Anterior cingulate cortex (tissue), 58 donors: ENCODE results near the gene EHMT1.
"Not testable (repeated sequence)": the region's sequence is repeated elsewhere in the genome, so short reads cannot be mapped to it uniquely, and the experiment has no call there.

ENCODE experiments used
- DNase-seq, 58 donors: peaks; one replicate each; lab custom pipeline; 2025; lab: John Stamatoyannopoulos, UW

EHMT1 gene

GRCh38 chr9:137613738-137614523 is 4.9 kb upstream of the EHMT1 start:
- no peak for DNase-seq

DNA sequence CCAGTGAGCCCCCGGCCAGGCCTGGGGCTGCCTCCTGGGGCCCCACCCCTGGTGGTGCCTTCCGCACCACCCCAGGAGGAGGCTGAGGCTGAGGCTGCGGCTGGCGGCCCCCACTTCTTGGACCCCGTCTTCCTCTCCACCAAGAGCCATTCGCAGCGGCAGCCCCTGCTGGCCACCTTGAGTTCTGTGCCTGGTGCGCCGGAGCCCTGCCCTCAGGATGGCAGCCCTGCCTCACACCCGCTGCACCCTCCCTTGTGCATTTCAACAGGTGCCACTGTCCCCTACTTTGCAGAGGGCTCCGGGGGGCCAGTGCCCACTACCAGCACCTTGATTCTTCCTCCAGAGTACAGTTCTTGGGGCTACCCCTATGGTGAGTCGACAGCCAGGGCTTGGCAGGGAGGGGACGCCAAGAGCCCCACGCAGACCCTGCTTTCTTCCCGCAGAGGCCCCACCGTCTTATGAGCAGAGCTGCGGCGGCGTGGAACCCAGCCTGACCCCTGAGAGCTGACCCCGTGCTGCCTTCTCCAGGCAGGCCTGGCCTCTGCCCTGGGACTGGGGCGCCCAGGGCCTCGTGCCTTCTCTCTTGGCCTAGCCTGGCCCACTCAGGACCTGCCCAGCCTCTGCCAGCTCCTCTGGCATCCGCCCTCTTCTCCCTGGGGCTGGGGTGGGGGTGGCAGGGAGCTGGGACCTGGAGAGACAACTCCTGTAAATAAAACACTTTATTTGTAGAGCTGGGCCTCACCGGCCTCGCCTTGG is 4.0 kb upstream of the EHMT1 start:
- DNase-seq = no peak

GRCh38 chr9:137615387-137615871 is 3.4 kb upstream of the EHMT1 start:
- DNase-seq = no peak

DNA sequence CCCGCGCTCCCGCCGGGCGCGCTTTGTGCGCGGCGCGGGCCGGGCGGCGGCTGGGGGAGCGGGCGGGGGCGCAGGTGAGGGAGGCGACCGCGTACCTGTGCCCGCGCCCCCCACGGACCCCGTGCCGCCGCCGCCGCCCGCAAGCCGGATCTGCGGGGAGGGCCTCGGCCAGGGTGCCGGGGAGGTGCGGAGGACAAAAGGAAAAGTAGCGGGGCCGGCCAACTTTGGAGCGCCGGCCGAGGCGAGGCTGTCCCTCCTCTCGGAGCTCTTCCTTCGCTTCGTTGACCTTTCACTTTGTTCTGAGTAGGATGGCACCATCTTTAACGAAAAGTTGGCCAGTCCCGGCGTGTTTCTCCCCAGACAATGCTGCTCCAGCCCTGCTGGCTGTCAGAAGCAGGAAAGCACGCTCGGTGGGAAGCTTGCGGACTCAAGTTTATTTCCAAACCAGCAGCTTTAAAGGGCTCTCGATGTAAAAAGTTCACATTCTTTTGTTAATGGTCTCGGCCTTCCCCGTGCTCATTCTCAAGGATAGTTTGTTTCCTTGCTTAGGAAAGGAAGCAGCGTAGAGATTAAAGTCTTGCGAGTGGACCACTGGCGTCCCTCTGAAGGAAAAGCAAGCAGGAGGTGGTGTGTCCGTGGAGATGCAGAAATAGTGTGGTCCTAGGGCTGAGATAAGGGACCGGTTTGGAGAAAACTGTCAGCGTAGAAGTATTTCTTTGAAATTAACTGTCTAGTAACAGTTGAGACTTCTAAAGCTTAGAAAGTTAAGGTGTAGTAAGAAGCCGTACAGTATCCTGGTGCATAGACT is 639 bp downstream of the EHMT1 start:
- peak in 1 of 58 donors; percentile 19 for DNase-seq

DNA sequence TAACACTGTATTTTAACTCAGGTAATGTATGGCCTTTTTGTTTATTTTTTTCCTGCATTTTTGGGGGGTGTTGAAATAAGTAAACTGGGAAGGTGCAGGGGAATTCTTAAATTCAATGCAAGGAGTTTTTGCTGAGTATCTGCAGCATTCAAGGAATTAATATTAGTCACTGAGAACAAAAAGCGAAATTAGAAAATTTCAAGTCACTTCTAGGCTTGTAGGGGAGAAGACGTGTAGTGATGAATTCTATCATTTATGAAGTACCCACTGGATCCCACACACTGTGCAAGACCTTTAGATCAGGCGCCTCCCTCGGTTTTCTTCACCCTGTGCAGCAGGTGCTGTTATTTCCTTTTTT is 1.2 kb downstream of the EHMT1 start:
- DNase-seq = no peak

GRCh38 chr9:137620581-137620980 is 1.8 kb downstream of the EHMT1 start:
- no peak for DNase-seq

GRCh38 chr9:137621131-137621757 is 2.4 kb downstream of the EHMT1 start:
- DNase-seq = no peak

- not testable (repeated sequence) for DNase-seq
These were observed 3.4 kb downstream of the EHMT1 start for GRCh38 chr9:137622211-137622610.

DNA sequence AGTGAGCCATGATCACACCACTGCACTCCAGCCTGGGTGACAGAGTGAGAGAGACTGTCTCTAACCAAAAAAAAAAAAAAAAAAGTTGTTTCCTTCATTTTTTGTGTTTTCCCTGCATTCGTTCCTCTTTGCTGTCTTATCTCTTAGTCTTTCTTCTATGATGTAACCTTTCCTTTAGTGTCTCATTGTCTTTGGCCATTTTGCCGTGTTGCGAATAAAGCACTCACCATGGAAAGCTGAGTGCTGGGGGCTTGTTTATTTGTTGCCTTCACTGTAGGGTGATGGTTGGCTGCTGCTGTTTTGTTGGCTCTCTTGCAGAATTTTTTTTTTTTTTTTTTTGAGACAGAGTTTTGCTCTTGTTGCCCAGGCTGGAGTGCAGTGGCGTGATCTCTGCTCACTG is 7.7 kb downstream of the EHMT1 start:
- no peak for DNase-seq

- not testable (repeated sequence) for DNase-seq
These were observed 8.6 kb downstream of the EHMT1 start for GRCh38 chr9:137627406-137627805.

DNA sequence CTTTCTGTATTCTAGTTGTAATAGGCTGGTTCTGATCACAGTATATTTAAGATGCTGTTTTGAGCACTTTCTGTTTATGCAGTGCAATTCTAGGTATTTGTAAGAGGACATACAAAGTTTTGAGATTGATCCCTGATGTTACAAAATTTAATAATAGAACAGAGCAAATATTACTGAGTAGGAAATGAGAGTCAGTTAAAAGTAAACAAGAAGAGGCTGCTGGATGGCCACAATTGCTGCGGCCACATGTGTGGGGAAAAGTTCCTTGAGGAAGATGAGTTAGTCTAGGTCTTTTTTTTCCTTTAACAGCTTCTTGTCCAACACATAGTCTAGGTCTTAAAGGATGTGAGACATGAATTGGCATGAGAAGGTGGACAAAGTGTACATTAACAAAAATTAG is 11.3 kb downstream of the EHMT1 start:
- DNase-seq = no peak

- no peak for DNase-seq
These were observed 11.9 kb downstream of the EHMT1 start for GRCh38 chr9:137630679-137631078.

GRCh38 chr9:137631345-137632229 is 12.8 kb downstream of the EHMT1 start:
- DNase-seq = no peak

DNA sequence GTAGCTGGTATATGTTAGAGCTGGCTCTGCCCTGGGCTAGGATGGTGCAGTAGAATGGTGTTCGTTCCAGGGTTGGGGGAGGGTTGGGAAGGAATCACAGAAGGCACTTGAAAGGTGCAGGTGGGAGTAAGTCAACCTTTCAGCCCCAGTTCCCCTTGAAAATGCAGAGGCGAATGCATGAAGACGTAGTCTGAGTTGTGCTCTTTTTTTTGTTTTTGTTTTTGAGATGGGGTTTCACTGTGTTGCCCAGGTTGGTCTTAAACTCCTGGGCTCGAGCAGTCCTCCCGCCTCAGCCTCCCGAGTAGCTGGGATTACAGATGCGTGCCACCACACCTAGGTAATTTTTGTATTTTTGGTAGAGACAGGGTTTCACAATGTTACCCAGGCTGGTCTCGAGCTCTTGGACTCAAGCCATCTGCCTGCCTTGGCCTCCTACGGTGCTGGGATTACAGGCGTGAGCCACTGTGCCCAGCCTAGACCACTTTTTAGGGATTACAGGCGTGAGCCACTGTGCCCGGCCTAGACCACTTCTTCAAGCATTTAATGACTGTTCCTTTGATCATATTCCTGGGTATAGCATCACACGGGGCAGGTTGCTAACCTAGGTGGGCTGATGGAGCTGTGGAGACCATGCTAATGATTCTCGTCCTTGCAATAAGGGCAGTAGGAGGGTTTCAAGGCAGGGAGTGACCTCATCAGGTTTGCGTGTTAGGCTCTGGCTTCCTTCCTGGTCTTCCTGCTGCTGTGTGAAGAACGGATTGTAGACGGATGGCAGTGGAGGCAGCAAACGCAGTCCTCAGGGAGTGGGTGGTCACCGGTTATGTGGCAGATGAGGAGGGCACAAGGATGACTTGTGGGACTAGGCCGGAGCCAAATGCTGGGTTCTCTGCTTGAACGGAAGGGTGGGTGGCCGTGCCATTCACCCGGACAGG is 13.7 kb downstream of the EHMT1 start:
- peak in 9 of 58 donors; percentile 8 to 39 (median 21) for DNase-seq

DNA sequence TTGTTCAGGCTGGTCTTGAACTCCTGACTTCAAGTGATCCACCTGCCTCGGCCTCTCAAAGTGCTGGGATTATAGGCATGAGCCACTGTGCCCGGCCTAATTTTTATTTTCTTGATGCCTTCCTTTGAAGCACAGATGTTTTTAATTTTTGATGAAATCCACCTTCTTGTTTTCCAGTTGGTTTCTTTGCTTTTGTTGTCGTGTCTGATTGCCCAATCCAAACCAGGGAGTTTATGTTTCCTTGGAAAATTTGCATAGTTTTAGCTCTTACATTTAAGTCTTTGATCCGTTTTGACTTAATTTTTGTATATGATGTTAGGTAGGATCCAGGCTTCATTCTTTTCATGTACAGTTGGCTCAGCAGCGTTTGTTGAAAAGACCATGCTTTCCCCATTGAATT is 15.2 kb downstream of the EHMT1 start:
- DNase-seq = no peak

DNA sequence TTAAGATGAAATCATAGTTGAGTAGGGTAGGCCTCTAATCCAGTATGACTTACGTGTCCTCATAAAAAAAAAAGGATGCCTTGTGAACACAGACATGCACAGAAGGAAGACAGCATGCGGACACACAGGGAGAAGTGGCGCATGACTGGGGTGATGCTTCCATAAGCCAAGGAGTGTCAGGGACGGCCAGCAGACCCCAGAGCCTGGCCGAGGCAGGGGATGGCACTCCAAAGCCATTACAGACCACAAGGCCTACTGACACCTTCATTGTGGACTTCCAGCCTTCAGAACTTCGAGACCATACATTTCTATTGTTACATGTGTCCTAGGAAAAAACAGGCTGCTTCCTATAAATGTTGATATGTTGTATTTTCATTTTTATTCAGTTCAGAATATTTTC is 19.9 kb downstream of the EHMT1 start:
- DNase-seq = no peak

- no peak for DNase-seq
These were observed 20.7 kb downstream of the EHMT1 start for GRCh38 chr9:137639303-137640051.

DNA sequence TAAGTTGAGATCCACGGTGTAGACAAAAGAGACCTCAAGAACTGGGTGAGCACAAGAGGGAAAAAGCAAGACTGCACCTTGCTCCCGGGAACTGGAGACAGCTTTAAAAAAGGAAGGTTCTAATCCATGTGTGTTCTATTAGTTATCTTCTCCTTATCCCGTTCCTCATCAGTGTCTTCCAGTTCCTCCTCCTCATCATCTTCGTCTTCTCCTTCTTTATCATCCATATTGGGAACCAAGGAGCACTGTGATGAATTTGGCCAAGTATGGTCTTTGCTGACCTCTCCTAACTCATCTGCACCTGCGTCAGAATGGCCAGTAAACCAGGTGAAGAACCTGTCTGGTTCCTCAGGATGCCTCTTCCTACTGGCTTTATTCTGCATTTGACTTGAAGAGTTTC is 22.1 kb downstream of the EHMT1 start:
- DNase-seq = no peak
